H1 (cell line): ENCODE data around the gene LILRB1. TPM values are rescaled to one million over a fixed set of nuclear protein-coding genes. Genes with fewer than 3 reads are reported as not detected.

Source experiments
- CREB1 ChIP-seq: IDR thresholded peaks from 2 replicates; pipeline ENCODE4 v1.6.1; 2012; ENCODE audit warnings: inconsistent platforms
- POU5F1 ChIP-seq: IDR thresholded peaks from 2 replicates; pipeline ENCODE4 v1.6.1; 2011; ENCODE audit warnings: low read depth, mild to moderate bottlenecking, low read length, moderate library complexity
- RAD21 ChIP-seq, 2 experiments: IDR thresholded peaks in 1 of 2; conservative IDR thresholded peaks in 1 of 2; 2 replicates each; pipeline ENCODE4 v1.6.1; 2011; ENCODE audit warnings: low read depth in 2 of 2, low read length in 2 of 2, improper control_type of control experiment in 1 of 2, inconsistent platforms in 1 of 2, mild to moderate bottlenecking in 1 of 2, moderate library complexity in 1 of 2
- polyA plus RNA-seq, 7 experiments: library from polyadenylated mRNA; depleted of rRNA in 3 of 7; stranded (reverse) in 5 of 7; unstranded in 2 of 7; fragments of >200 nt in 5 of 7; fragments of 200-250 nt in 2 of 7; gene quantifications; 1 replicate in 5 of 7; 2 replicates in 1 of 7; 4 replicates in 1 of 7; pipeline versions ENCODE4 v1.2.1 to v1.2.3, GENCODE V29; 2011 to 2013; ENCODE audit warnings: missing spikeins in 2 of 7, mixed read lengths in 2 of 7
- total RNA-seq: library from RNA; stranded (reverse); fragmentation: NEBNext Ultra II Directional; extraction: Animal tissue kit (Norgen Biotek cat#: 25700); gene quantifications from 2 replicates; pipeline ENCODE4 v1.2.1, GENCODE V29; 2021

LILRB1 gene
- total and polyA plus RNA-seq, 2 of the 8 experiments (the other 6 are each of a cell fraction or from before 2014, with no cell fraction given): not detected

- no peak for TF ChIP-seq RAD21 (IDR thresholded peaks at IDR 0.05 in 1 of 2, conservative IDR thresholded peaks at IDR 0.05 in 1 of 2; ENCODE audit: low read depth in 2 of 2, low read length in 2 of 2)
- no peak for TF ChIP-seq POU5F1
- no peak for TF ChIP-seq CREB1
Measured at GRCh38 chr19:54614726-54615125, 15.6 kb upstream of the LILRB1 start (continued).
